Nucleus accumbens (tissue), 56 donors: ENCODE measurements around the gene WDR89.
"Not testable (repeated sequence)": the region's sequence is repeated elsewhere in the genome, so short reads cannot be mapped to it uniquely, and the experiment has no call there.

ENCODE experiments used
- DNase-seq, 56 donors: peaks; one replicate each; lab custom pipeline; 2025; lab: John Stamatoyannopoulos, UW

Gene WDR89

GRCh38 chr14:63654936-63655335, 13.3 kb upstream of the WDR89 start:
- DNase-seq, result no peak

- DNase-seq, result no peak
Measured at GRCh38 chr14:63654346-63654745, 12.7 kb upstream of the WDR89 start.

GRCh38 chr14:63652406-63652805, 10.7 kb upstream of the WDR89 start:
- DNase-seq, result no peak

DNA sequence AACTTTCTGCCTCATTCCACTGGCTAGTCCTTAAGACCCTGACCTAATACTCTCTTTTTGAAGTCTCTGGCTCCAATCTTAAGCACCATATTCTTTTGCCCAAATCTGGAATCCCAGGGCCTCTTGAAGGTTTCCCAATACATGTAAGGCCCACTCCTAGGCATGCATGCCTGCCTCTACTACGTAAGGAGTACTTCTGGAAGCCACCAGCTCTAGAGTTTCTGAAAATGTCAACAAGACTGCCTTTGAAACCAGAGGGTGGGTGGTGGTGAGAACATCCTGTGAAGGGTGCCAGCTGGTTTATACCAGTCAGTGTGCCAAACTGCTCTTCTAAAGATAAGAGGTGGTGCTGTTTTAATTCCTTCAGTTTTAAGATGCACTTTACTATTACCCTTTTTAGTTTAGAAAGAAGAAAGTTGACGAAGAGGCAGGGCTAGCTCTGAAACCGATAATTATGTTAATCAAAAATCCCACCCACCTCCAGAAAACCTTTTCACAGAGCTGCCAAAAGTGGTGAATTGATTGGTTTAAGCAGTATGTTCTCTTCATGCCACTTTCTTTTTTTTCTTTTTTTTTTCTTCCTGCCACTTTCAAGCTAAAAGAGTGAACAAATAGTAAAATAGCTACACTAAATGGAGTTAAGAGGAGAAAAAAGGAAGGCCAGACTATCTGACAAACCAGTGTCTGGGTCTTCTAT, 8.7 kb upstream of the WDR89 start:
- peak in 11 of 56 donors; percentile 1 to 36 (median 12) for DNase-seq

DNA sequence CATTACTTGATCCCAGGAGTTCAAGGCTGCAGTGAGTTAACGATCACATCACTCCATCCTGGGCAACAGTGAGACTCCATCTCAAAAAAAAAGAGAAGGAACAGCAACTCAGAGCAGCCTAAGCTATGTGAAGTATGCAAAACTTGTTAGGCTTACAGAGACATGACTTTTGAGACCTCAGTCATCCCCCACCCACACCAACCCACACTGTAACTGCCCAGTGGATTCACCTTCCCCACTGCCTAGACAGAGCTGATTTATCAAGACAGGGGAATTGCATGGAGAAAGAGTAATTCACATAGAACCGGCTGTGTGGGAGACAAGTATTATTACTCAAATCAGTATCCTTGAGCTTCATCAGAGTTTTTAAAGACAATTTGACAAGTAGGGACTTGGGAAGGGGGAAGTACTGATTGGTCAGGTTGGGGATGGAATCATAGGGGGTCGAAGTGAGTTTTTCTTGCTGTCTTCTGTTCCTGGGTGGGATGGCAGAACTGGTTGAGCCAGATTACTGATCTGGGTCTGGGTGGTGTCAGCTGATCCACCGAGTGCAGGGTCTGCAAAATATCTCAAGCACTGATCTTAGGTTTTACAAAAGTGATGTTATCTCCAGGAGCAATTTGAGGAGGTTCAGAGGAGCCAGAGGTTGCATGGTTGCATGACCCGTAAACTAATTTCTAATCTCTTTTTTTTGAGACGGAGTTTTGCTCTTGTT, 6.2 kb upstream of the WDR89 start:
- DNase-seq, result no peak

DNA sequence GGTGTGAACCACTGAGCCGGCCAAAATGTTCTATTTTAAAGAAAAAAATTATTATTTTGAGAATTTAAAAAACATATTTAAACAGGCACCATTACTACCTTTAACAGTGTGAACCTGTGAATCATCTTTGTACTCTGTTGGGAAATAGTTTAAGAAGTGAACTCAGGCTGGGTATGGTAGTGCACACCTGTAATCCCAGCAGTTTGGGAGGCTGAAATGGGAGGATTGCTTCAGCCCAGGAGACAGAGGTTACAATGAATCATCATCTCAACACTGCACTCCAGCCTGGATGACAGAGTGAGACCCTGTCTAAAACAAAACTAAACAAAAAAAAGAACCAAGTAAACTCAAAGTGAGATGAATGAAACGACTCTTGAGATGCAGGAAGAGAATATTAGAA, 3.1 kb upstream of the WDR89 start:
- DNase-seq, result no peak

DNA sequence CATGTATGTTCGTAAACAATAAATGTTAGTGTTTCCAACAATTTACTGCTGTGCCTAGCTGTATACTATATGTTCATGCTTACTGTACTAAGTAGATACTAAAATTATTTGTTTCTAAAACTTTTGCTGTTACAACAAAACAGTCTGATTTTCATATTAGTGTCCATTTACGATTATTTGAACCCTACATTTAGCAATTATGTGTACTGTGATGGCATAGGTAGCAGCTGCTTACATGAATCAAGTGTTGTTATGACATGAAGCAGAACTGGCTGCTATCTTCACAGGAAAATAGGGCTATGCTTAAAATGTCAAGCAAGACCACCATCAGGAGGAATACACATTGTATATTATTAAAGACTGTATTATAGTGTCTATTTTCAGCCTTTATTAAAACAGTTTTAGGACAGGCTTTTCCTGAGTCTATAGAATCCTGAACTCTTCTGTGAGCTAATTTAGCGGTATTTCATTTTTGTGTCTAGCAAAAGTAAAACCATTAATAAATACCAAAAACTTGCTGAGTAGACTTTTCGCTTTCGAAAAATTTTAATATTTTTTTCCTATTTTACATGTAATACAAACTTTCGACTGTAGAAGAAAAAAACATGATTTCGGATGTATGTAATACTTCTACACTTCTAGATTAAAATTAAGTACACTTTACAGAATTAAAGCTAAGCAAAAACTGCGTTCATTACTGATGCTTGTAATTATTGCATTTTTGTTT, 1.1 kb upstream of the WDR89 start:
- DNase-seq, result no peak

DNA sequence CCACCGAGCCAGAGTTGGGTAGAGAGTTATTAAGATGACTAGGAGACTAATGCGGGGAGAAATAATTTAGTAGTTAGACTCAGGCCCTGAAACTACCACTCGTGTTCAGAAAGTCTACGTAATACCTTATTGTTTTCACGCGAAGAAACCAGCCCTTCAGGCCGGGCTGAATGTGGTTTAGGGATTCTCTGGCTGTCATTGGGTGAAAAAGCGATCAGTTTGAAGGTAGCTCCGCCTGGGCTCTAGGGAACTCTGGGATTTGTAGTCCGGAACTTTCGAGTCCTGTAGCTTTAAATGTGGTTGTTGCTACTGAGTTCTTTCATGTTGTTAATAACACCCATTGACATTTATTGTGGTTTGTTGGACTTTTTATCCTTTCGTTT, 549 bp upstream of the WDR89 start:
- peak in 54 of 56 donors; percentile 44 to 97 (median 89) for DNase-seq

- DNase-seq, result no peak
Measured at GRCh38 chr14:63638493-63638892, 3.2 kb downstream of the WDR89 start.

- DNase-seq, result not testable (repeated sequence)
Measured at GRCh38 chr14:63636094-63636635, 5.5 kb downstream of the WDR89 start.

DNA sequence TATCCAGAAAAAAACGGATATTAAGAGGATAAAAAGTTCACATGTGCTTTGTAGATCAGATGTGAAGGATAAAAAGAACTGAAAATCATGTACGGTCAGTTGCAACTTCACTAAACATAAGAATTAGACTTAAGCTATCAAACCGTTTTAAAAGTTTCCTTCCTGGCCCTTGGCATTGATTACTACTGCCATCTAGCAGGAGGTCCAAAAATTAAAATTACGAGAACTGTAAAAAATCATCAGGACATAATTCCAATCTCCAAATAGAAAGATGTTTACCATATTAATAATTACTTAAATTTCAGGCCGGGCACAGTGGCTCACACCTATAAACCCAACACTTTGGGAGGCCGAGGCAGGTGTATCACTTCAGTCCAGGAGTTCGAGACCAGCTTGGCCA, 7.9 kb downstream of the WDR89 start:
- DNase-seq, result no peak

DNA sequence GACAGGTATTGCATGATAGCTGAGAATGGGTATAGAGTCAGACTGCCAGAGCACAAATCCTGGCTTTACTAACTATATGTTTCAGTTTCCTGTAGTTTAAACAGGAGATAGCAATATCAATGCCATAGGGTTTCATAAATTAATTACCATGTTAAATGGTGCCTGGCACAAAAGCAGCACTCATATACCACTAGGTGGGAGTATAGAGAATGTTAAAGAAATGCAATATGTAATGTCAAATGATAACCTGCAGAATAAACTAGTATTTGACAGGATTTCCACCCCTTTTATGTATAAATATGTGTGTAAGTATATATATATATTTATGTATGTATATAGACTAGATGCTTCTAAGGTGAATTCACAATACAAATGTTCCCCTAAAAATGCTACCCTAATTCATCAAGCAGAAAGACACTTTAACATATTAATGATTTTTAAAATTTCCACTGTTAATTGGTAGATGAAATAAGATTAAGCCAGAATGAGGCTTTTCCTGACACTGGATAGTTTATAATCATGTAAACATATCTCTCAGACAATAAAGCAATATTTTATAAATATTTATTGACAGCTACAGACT, 8.6 kb downstream of the WDR89 start:
- DNase-seq, result no peak

DNA sequence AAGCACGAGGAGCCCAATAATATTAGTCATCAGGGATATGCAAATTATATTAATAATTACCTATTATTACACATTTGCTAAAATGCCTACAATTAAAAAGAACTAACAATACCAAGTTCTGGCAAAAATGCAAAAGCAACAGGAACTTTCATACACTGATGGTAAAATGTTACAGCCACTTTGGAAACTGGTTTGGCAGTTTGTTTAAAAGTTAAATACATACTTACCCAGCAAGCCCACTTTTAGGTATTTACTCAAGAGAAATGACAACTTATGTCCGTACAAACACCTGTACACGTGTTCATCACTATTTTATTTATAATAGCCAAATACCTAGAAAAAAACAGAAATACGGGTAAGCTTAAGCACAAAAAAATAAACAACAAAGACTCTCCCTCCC, 17.0 kb downstream of the WDR89 start:
- no peak for DNase-seq

- no peak for DNase-seq
Measured at GRCh38 chr14:63624203-63624602, 17.5 kb downstream of the WDR89 start.

- DNase-seq, result not testable (repeated sequence)
Measured at GRCh38 chr14:63621975-63622374, 19.7 kb downstream of the WDR89 start.

- DNase-seq, result no peak
Measured at GRCh38 chr14:63616015-63616414, 25.7 kb downstream of the WDR89 start.

GRCh38 chr14:63614679-63615363, 26.9 kb downstream of the WDR89 start:
- no peak for DNase-seq

DNA sequence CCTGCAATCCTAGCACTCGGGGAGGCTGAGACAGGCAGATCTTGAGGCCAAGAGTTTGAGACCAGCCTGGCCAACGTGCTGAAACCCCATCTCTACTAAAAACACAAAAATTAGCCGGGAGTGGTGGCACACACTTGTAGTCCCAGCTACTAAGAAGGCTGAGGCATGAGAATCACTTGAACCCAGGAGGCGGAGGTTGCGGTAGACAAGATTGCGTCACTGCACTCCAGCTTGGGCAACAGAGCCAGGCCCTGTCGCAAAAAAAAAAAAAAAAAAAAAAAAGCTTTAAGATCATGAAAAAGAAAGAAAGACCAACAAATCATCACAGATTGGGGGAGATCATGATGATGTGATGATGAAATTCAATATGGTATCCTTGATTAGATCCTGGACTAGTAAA, 30.6 kb downstream of the WDR89 start:
- DNase-seq, result no peak

DNA sequence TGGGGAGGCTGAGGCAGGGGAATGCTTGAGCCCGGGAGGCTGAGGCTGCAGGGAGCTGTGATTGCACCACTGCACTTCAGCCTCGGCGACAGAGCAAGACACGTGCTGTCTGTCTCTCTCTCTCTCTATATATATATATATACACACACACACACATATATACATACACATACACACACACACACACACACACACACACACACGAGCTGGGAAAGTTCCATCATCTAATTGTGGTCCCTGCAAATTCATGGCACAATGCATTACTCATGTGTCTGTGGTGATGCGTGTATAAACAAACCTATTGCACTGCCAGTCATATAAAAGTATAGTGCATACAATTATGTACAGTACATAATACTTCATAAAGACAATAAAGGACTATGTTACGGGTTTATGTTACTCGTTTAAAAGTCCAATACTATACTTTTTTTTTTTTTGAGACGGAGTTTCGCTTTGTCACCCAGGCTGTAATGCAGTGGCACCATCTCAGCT, 36.6 kb downstream of the WDR89 start:
- DNase-seq, result no peak

DNA sequence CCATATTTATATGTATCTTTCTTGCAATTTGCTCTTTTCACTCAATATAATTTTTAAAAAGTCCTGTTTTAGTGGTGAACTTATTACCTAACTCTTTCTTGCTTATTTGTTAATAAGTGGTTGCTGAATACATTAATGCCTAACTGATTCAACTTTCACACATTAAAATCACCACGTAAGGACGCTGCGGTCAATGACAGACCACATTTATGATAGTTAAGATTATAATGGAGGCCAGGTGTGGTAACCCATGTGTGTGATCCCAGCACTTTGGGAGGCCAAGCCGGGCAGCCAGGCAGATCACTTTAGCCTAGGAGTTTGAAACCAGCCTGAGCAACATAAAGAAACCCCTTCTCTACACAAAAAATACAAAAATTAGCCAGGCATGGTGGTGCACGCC, 37.0 kb downstream of the WDR89 start:
- DNase-seq, result no peak
